IMR-90 (cell line): Measurements from ENCODE around the gene RAP2C. TPM values are rescaled to one million over a fixed set of nuclear protein-coding genes. Genes with fewer than 3 reads are reported as not detected.

Experiments used
- ATAC-seq: fragments of 200-7000 bp; cut with Tn5 transposase; 2 replicates; pipeline ENCODE4 v1.9.1; 2020; ENCODE audit warnings: low read depth, mild to moderate bottlenecking, moderate library complexity
- BruUV-seq: library from RNA; stranded (reverse); fragments of 400-500 nt; replicated peaks from 2 replicates; lab custom pipeline; 2021; lab: Mats Ljungman, UMichigan
- CTCF ChIA-PET: fragments of 300-600 bp; formaldehyde crosslinking; extraction: SDS; loops from one replicate; lab custom pipeline; 2021; ENCODE audit warnings: antibody characterized with exemption; lab: Yijun Ruan, JAX
- POLR2A ChIA-PET: fragments of 300-600 bp; sonication (Branson Sonifier 250); formaldehyde crosslinking; loops from one replicate; lab custom pipeline; 2022; ENCODE audit warnings: antibody characterized with exemption; ENCODE audit not compliant: unreplicated experiment; lab: Charles Lee
- DNase-seq: peaks from one replicate; pipeline ENCODE4 v3.0.0; 2013
- H2AFZ ChIP-seq: replicated peaks from 2 replicates; pipeline ENCODE3; 2013; ENCODE audit warnings: low read length, mild to moderate bottlenecking; ENCODE audit not compliant: poor library complexity
- H2AK5ac ChIP-seq: 2 replicates; pipeline ENCODE4 v1.6.1; 2013; ENCODE audit warnings: low read depth, low read length, inconsistent platforms
- H2AK9ac ChIP-seq: replicated peaks from 2 replicates; pipeline ENCODE3; 2013; ENCODE audit warnings: mild to moderate bottlenecking, low read depth, low read length, moderate library complexity; ENCODE audit not compliant: poor library complexity
- H2BK120ac ChIP-seq: 2 replicates; pipeline ENCODE4 v1.6.1; 2013; ENCODE audit warnings: low read depth, low read length, inconsistent platforms
- H2BK15ac ChIP-seq: 3 replicates; pipeline ENCODE4 v1.6.1; 2013; ENCODE audit warnings: low read depth, low read length, inconsistent platforms
- H2BK20ac ChIP-seq: 2 replicates; pipeline ENCODE4 v1.6.1; 2013; ENCODE audit warnings: low read depth, mild to moderate bottlenecking, inconsistent platforms, low read length, moderate library complexity
- H2BK5ac ChIP-seq: 2 replicates; pipeline ENCODE4 v1.6.1; 2013; ENCODE audit warnings: mild to moderate bottlenecking, low read depth, low read length, inconsistent platforms; ENCODE audit not compliant: poor library complexity, severe bottlenecking
- H3K14ac ChIP-seq: replicated peaks from 2 replicates; pipeline ENCODE4 v1.6.1; 2013; ENCODE audit warnings: low read depth, low read length, inconsistent platforms
- H3K18ac ChIP-seq: 2 replicates; pipeline ENCODE4 v1.6.1; 2013; ENCODE audit warnings: low read depth, low read length, control low read depth
- H3K23ac ChIP-seq: 2 replicates; pipeline ENCODE4 v1.6.1; 2013; ENCODE audit warnings: low read depth, low read length, inconsistent platforms
- H3K27ac ChIP-seq: 2 replicates; pipeline ENCODE4 v1.5.1; 2013; ENCODE audit warnings: mild to moderate bottlenecking, control low read depth, low read length; ENCODE audit not compliant: insufficient read depth
- H3K27me3 ChIP-seq: 2 replicates; pipeline ENCODE4 v1.6.1; 2013; ENCODE audit warnings: low read length; ENCODE audit not compliant: control insufficient read depth, insufficient read depth
- H3K36me3 ChIP-seq: 2 replicates; pipeline ENCODE4 v1.6.1; 2013; ENCODE audit warnings: low read length, mixed read lengths; ENCODE audit not compliant: control insufficient read depth, insufficient read depth
- H3K4ac ChIP-seq: 2 replicates; pipeline ENCODE4 v1.6.1; 2013; ENCODE audit warnings: low read depth, low read length, inconsistent platforms
- H3K4me1 ChIP-seq: 2 replicates; pipeline ENCODE4 v1.6.1; 2013; ENCODE audit warnings: low read length, mixed read lengths; ENCODE audit not compliant: control insufficient read depth, insufficient read depth
- H3K4me2 ChIP-seq: 2 replicates; pipeline ENCODE4 v1.6.1; 2013; ENCODE audit warnings: low read depth, mild to moderate bottlenecking, control low read depth, low read length, moderate library complexity
- H3K4me3 ChIP-seq: 2 replicates; pipeline ENCODE4 v1.5.1; 2013; ENCODE audit warnings: low read depth, mild to moderate bottlenecking, control low read depth, low read length, moderate library complexity; ENCODE audit not compliant: insufficient read depth
- H3K56ac ChIP-seq: 2 replicates; pipeline ENCODE4 v1.6.1; 2013; ENCODE audit warnings: low read length, inconsistent platforms; ENCODE audit not compliant: insufficient read depth; ENCODE audit errors: extremely low read depth
- H3K79me1 ChIP-seq, 2 experiments: 2 replicates each; pipeline ENCODE4 v1.6.1; 2013; ENCODE audit warnings: low read length in 2 of 2, inconsistent platforms in 1 of 2, low read depth in 1 of 2
- H3K9ac ChIP-seq: 2 replicates; pipeline ENCODE4 v1.6.1; 2013; ENCODE audit warnings: low read depth, low read length, control low read depth
- H3K9me1 ChIP-seq: 2 replicates; pipeline ENCODE4 v1.6.1; 2013; ENCODE audit warnings: low read length, inconsistent platforms; ENCODE audit not compliant: insufficient read depth
- H3K9me3 ChIP-seq: 2 replicates; pipeline ENCODE4 v1.6.1; 2013; ENCODE audit warnings: low read length; ENCODE audit not compliant: control insufficient read depth, insufficient read depth
- H4K20me1 ChIP-seq: 2 replicates; pipeline ENCODE4 v1.6.1; 2013; ENCODE audit warnings: low read length, inconsistent platforms; ENCODE audit not compliant: insufficient read depth
- H4K5ac ChIP-seq: 2 replicates; pipeline ENCODE4 v1.6.1; 2013; ENCODE audit warnings: mild to moderate bottlenecking, low read depth, low read length, control low read depth
- H4K8ac ChIP-seq, 2 experiments: 2 replicates each; pipeline ENCODE4 v1.6.1; 2013; ENCODE audit warnings: low read depth in 2 of 2, low read length in 2 of 2, control low read depth in 1 of 2, inconsistent platforms in 1 of 2
- H4K91ac ChIP-seq: 2 replicates; pipeline ENCODE4 v1.6.1; 2013; ENCODE audit warnings: low read depth, low read length, inconsistent platforms; ENCODE audit not compliant: insufficient read depth
- ELK1 ChIP-seq: fragments of 150-350 bp; IDR thresholded peaks from 2 replicates; pipeline ENCODE4 v1.6.1; 2016; ENCODE audit warnings: low read depth, mild to moderate bottlenecking, low read length, moderate library complexity, borderline replicate concordance
- WGBS, 2 experiments: methylation state at CpG; one replicate each; pipeline versions ENCODE4 v1.1.5 to v1.1.7; 2013; ENCODE audit warnings: missing lambda C conversion rate in 2 of 2; ENCODE audit not compliant: insufficient read length in 1 of 2; ENCODE audit errors: extremely low coverage in 2 of 2; 5-methylcytosine and 5-hydroxymethylcytosine counted together
- dilution Hi-C: fragments of 300-500 bp; cut with HindIII; formaldehyde crosslinking; loops from one replicate; pipeline ENCODE4 v1.14.3; 2018; ENCODE audit warnings: low sequenced_read_pairs; ENCODE audit not compliant: unreplicated experiment
- in situ Hi-C: fragments of 300-500 bp; cut with MboI; formaldehyde crosslinking; loops from 3 replicates; pipeline ENCODE4 v1.14.3; 2019; ENCODE audit warnings: low sequenced_read_pairs, inconsistent platforms, mixed read lengths
- intact Hi-C: fragments of 100-400 bp; cut with micrococcal nuclease; formaldehyde crosslinking; loops from 2 replicates; pipeline ENCODE4 v1.10.0; 2022
- polyA plus RNA-seq, 3 experiments: library from polyadenylated mRNA; depleted of rRNA; stranded (reverse); fragments of >200 nt; gene quantifications; 2 replicates each; pipeline ENCODE4 v1.2.3, GENCODE V29; 2012; ENCODE audit warnings: low replicate concordance in 1 of 3
- total RNA-seq: library from RNA; depleted of rRNA; stranded (reverse); fragments of >200 nt; gene quantifications from 2 replicates; pipeline ENCODE4 v1.2.3, GENCODE V29; 2012

RAP2C gene
- total and polyA plus RNA-seq, 2 of the 4 experiments (the other 2 are of a cell fraction) = 7.6 to 24.9 TPM

DNA sequence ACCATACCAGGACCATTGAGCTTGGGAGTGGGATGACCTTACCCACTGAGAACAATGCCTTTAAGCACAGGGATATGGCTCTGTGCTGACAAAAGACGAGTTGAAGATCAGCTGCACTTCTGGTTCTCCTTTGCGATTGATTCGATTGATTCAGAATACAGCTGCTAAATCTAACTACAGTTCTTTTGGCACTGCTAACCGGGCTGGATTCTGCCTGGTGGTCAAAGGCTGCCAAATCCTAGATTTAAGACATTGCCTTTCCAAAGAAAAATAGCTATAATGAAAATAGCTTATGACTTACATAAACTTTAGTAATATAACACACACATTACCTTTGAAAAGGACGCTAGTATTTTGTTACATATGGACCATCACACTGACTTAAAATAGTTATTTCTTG lies 18.3 kb downstream of the RAP2C start:
- H3K36me3 ChIP-seq = no peaks in the 10 kb centered on the region
- H3K4me3 ChIP-seq = no peak overlapping the region
- no peak overlapping the region for H2AK9ac ChIP-seq
- H3K14ac ChIP-seq = no peak overlapping the region
- no peak overlapping the region for H3K56ac ChIP-seq
- H2BK120ac ChIP-seq = no peak overlapping the region
- no peak overlapping the region for H2BK20ac ChIP-seq
- ATAC-seq (no peak), DNase-seq (no peak)
- H2BK5ac ChIP-seq = no peak overlapping the region
- H3K9me3 ChIP-seq = no peaks in the 10 kb centered on the region
- H4K5ac ChIP-seq = no peak overlapping the region
- no peaks in the 10 kb centered on the region for H3K9me1 ChIP-seq
- WGBS, 2 experiments = 17% methylated on average over 1 of the region's 5 CpGs; no CpG with 5 or more reads in 1 of the 2 experiments
- dilution Hi-C loops = no loop called here
- no peaks in the 10 kb centered on the region for H3K4me1 ChIP-seq
- H2BK15ac ChIP-seq = no peak overlapping the region
- no peaks in the 10 kb centered on the region for H4K20me1 ChIP-seq
- ChIA-PET POLR2A (no interaction called here), CTCF (interaction anchor here (1.2 kb wide), 1 partner anchor 9 kb away, joined by 4 read pairs; no protein-coding TSS in a partner anchor)
- intact Hi-C loops = no loop called here
- no peak overlapping the region for H2AK5ac ChIP-seq
- H3K23ac ChIP-seq = no peak overlapping the region
- peaks cover 2% of the 10 kb centered on the region; the same call in 1 of the 2 replicates for H3K27me3 ChIP-seq
- TF ChIP-seq ELK1 = no peak
- H4K8ac ChIP-seq = no peak overlapping the region
- H3K9ac ChIP-seq = no peak overlapping the region
- H4K91ac ChIP-seq = no peak overlapping the region
- peaks cover 0 to under 1% of the 10 kb centered on the region in 2 experiments; a peak in 1 of 4 replicates for H3K79me1 ChIP-seq
- H3K4ac ChIP-seq = no peak overlapping the region
- no TSS peak for BruUV-seq
- no peak overlapping the region for H3K18ac ChIP-seq
- in situ Hi-C loops = no loop called here
- no peak overlapping the region for H3K27ac ChIP-seq
- H3K4me2 ChIP-seq = no peak overlapping the region
- H2AFZ ChIP-seq = no peak overlapping the region
